Stomach (tissue), 9 donors: ENCODE measurements around the gene GPI. TPM values are rescaled to one million over a fixed set of nuclear protein-coding genes. Genes with fewer than 3 reads are reported as not detected.
"Not testable (repeated sequence)": the region's sequence is repeated elsewhere in the genome, so short reads cannot be mapped to it uniquely, and the experiment has no call there.

Source experiments
- DNase-seq, 2 donors: peaks; one replicate each; pipeline versions ENCODE4 v3.0.0 to v3.0.0-alpha.2; 2013 to 2019
- H3K27ac ChIP-seq, 5 donors: fragments of 200-600 bp in 4 of 5; sonication (generic) in 4 of 5; one replicate each; pipeline ENCODE4 v1.5.1; 2013 to 2019; ENCODE audit warnings: mild to moderate bottlenecking in 1 of 5, moderate library complexity in 1 of 5
- H3K27me3 ChIP-seq, 3 donors: fragments of 200-600 bp; sonication (generic); one replicate each; pipeline ENCODE4 v1.5.1; 2017 to 2019; ENCODE audit warnings: mixed run types in 1 of 3
- H3K36me3 ChIP-seq, 4 donors: fragments of 200-600 bp; sonication (generic); 1 replicate in 3 of 4; 2 replicates in 1 of 4; pipeline ENCODE4 v1.5.1; 2016 to 2019
- H3K4me1 ChIP-seq, 4 donors: fragments of 200-600 bp; sonication (generic); one replicate each; pipeline ENCODE4 v1.5.1; 2016 to 2019
- H3K4me3 ChIP-seq, 4 donors: fragments of 200-600 bp; sonication (generic) in 3 of 4; one replicate each; pipeline ENCODE4 v1.5.1; 2016 to 2019; ENCODE audit warnings: mild to moderate bottlenecking in 1 of 4
- H3K9me3 ChIP-seq, 4 donors: fragments of 200-600 bp; sonication (generic); one replicate each; pipeline ENCODE4 v1.5.1; 2016 to 2019
- EP300 ChIP-seq: sonication (generic); formaldehyde crosslinking; IDR thresholded peaks from one replicate; pipeline ENCODE4 v1.6.1; 2017; ENCODE audit warnings: antibody characterized with exemption
- POLR2A ChIP-seq, 4 donors: fragments of 450-650 bp; IDR thresholded peaks; one replicate each; pipeline ENCODE4 v1.6.1; 2016; ENCODE audit warnings: antibody characterized with exemption in 4 of 4, control low read depth in 2 of 4, mild to moderate bottlenecking in 1 of 4, moderate library complexity in 1 of 4
- POLR2AphosphoS5 ChIP-seq, 3 donors: sonication (generic); formaldehyde crosslinking; IDR thresholded peaks; one replicate each; pipeline ENCODE4 v1.6.1; 2016; ENCODE audit warnings: antibody characterized with exemption in 3 of 3
- WGBS, 5 donors: extraction: QIAGEN DNeasy Blood & Tissue Kit in 3 of 5; methylation state at CpG; one replicate each; pipeline versions ENCODE4 v1.1.5 to v1.1.7; 2013 to 2018; 5-methylcytosine and 5-hydroxymethylcytosine counted together
- intact Hi-C: fragments of 100-400 bp; cut with DNase I; formaldehyde crosslinking; loops from one replicate; pipeline ENCODE4 v1.15.1; 2023; ENCODE audit warnings: low total_unique reads
- polyA plus RNA-seq, 3 donors: library from polyadenylated mRNA; stranded (reverse); fragments of 200-250 nt; gene quantifications; one replicate each; pipeline ENCODE4 v1.2.3, GENCODE V29; 2013
- total RNA-seq, 5 donors: library from RNA; depleted of rRNA; stranded (reverse); fragments of >200 nt; gene quantifications; one replicate each; pipeline versions ENCODE4 v1.1.0 to v1.2.3, GENCODE V29; 2014 to 2016
- TF ChIP-seq, protein P1 (sequence below), 7 experiments: fragments of 450-650 bp in 4 of 7; fragments of 200-600 bp in 3 of 7; sonication (generic) in 3 of 7; IDR thresholded peaks; one replicate each; pipeline ENCODE4 v1.5.1; 2016 to 2019; ENCODE audit warnings: antibody characterized with exemption in 7 of 7, control low read depth in 2 of 7, mild to moderate bottlenecking in 1 of 7
- donor health status: healthy with polysubstance abuse.
- donor health status: Bipolar disorder and iron deficiency.
- donor health status: healthy.

Gene GPI
- total and polyA plus RNA-seq, 8 donors: 66.1 to 306 (median 98.3) TPM

DNA sequence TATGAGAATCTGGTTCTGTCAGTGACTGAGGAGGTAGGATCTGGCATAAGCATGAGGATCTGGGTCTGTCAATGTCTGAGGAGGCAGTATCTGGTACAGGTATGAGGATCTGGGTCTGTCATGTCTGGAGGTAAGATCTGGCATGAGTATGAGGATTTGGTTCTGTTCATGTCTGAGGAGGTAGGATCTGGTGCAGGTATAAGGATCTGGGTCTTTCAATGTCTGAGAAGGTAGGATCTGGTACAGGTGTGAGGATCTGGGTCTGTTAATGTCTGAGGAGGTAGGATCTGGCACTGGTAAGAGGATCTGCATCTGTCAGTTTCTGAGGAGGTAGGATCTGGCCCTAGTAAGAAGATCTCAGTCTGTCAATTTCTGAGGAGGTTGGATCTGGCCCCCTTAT is 26.8 kb downstream of the GPI start:
- Histone ChIP-seq H3K36me3 (peaks cover 81 to 100% (median 100%) of the 10 kb centered on the region in 4 donors), H3K27me3 (no peaks in the 10 kb centered on the region), H3K9me3 (no peaks in the 10 kb centered on the region), H3K4me3 (no peak overlapping the region), H3K4me1 (no peaks in the 10 kb centered on the region), H3K27ac (no peak overlapping the region)
- TF ChIP-seq POLR2AphosphoS5 (IDR thresholded peaks at IDR 0.05): no peak
- TF ChIP-seq EP300: no peak
- TF ChIP-seq POLR2A (IDR thresholded peaks at IDR 0.05): no peak
- TF ChIP-seq, protein P1, sequence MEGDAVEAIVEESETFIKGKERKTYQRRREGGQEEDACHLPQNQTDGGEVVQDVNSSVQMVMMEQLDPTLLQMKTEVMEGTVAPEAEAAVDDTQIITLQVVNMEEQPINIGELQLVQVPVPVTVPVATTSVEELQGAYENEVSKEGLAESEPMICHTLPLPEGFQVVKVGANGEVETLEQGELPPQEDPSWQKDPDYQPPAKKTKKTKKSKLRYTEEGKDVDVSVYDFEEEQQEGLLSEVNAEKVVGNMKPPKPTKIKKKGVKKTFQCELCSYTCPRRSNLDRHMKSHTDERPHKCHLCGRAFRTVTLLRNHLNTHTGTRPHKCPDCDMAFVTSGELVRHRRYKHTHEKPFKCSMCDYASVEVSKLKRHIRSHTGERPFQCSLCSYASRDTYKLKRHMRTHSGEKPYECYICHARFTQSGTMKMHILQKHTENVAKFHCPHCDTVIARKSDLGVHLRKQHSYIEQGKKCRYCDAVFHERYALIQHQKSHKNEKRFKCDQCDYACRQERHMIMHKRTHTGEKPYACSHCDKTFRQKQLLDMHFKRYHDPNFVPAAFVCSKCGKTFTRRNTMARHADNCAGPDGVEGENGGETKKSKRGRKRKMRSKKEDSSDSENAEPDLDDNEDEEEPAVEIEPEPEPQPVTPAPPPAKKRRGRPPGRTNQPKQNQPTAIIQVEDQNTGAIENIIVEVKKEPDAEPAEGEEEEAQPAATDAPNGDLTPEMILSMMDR (IDR thresholded peaks at IDR 0.05): no peak
- no peak for DNase-seq
- intact Hi-C loops: no loop called here

DNA sequence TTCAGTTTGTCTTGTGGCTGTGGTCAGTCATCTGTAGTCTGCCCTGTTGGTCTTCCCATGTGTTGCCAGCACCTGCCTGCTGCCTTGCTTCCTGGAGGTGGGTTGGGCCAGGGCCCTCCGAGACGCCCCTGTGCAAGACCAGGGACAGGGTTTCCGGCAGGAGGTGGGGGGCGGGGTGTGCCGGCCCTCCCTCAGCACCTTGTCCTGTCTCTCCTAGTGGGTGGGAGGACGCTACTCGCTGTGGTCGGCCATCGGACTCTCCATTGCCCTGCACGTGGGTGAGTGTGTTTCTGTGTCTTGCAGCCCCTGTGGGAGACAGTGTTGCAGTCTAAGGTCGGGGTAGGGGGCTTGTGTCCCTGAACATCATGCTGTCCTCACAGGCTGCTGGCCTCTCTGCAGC is 28.0 kb downstream of the GPI start:
- H3K4me3 ChIP-seq: no peak overlapping the region
- DNase-seq: no peak
- peaks cover 73 to 100% (median 100%) of the 10 kb centered on the region in 4 donors for H3K36me3 ChIP-seq
- no peaks in the 10 kb centered on the region for H3K27me3 ChIP-seq
- 67 to 86% (median 73%) methylated on average over 9 to 11 of the region's 11 CpGs for WGBS, 5 donors
- H3K4me1 ChIP-seq: no peaks in the 10 kb centered on the region
- H3K27ac ChIP-seq: no peak overlapping the region
- no peaks in the 10 kb centered on the region for H3K9me3 ChIP-seq
- no peak for TF ChIP-seq POLR2A (IDR thresholded peaks at IDR 0.05)
- TF ChIP-seq, protein P1 (IDR thresholded peaks at IDR 0.05): no peak
- TF ChIP-seq EP300: no peak
- TF ChIP-seq POLR2AphosphoS5 (IDR thresholded peaks at IDR 0.05): no peak
- intact Hi-C loops: no loop called here

DNA sequence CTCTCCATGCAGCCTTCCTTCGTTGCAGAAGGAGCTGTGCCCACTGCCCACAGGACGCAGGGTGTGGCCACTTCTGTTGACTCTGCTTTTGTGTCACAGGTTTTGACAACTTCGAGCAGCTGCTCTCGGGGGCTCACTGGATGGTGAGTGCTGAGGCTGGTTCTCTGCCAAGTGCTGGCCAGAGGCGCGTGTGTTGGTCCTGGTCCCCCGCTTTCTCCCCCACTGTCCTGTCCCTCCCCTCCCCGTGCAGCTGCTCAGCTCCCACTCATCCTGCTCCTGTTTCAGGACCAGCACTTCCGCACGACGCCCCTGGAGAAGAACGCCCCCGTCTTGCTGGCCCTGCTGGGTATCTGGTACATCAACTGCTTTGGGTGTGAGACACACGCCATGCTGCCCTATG is 28.6 kb downstream of the GPI start:
- intact Hi-C loops: no loop called here
- Histone ChIP-seq H3K9me3 (no peaks in the 10 kb centered on the region), H3K36me3 (peaks cover 68 to 100% (median 100%) of the 10 kb centered on the region in 4 donors), H3K27ac (no peak overlapping the region), H3K4me3 (no peak overlapping the region), H3K4me1 (no peaks in the 10 kb centered on the region), H3K27me3 (no peaks in the 10 kb centered on the region)
- peak in 1 of 2 donors; percentile 15 for DNase-seq
- no peak for TF ChIP-seq POLR2AphosphoS5 (IDR thresholded peaks at IDR 0.05)
- TF ChIP-seq POLR2A (IDR thresholded peaks at IDR 0.05): no peak
- TF ChIP-seq, protein P1 (IDR thresholded peaks at IDR 0.05): no peak
- no peak for TF ChIP-seq EP300
- 66 to 78% (median 73%) methylated on average over 12 to 14 of the region's 14 CpGs for WGBS, 5 donors

DNA sequence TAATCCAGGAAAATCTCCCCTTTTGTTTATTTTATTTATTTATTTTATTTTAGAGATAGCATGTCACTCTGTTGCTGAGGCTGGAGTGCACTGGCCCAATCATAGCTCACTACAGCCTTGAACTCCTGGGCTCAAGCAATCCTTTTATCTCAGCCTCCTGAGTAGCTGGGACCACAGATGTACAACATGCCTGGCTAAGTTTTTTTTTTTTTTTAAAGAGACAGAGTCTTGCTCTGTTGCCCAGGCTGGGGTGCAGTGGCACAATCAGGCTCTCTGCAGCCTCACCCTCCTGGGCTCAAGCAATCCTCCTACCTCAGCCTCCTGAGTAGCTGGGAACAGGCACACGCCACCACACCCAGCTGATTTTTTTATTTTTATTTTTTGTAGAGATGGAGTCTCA is 32.9 kb downstream of the GPI start:
- WGBS, 5 donors: 89 to 96% (median 93%) methylated on average over 1 of the region's 1 CpG
- Histone ChIP-seq H3K9me3 (no peaks in the 10 kb centered on the region), H3K27ac (no peak overlapping the region), H3K27me3 (no peaks in the 10 kb centered on the region), H3K4me3 (no peak overlapping the region), H3K4me1 (peaks cover 0 to 12% (median 3%) of the 10 kb centered on the region in 4 donors), H3K36me3 (peaks cover 60 to 88% (median 86%) of the 10 kb centered on the region in 4 donors)
- TF ChIP-seq POLR2AphosphoS5 (IDR thresholded peaks at IDR 0.05) (no peak), POLR2A (IDR thresholded peaks at IDR 0.05) (no peak)
- DNase-seq: no peak
- intact Hi-C loops: no loop called here

DNA sequence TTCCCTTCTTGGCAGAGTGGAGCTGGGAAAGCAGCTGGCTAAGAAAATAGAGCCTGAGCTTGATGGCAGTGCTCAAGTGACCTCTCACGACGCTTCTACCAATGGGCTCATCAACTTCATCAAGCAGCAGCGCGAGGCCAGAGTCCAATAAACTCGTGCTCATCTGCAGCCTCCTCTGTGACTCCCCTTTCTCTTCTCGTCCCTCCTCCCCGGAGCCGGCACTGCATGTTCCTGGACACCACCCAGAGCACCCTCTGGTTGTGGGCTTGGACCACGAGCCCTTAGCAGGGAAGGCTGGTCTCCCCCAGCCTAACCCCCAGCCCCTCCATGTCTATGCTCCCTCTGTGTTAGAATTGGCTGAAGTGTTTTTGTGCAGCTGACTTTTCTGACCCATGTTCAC is 34.9 kb downstream of the GPI start:
- Histone ChIP-seq H3K27me3 (no peaks in the 10 kb centered on the region), H3K4me3 (no peak overlapping the region), H3K4me1 (peaks cover 0 to 29% (median 11%) of the 10 kb centered on the region in 4 donors), H3K27ac (no peak overlapping the region), H3K9me3 (no peaks in the 10 kb centered on the region), H3K36me3 (peaks cover 43 to 67% (median 65%) of the 10 kb centered on the region in 4 donors)
- no peak for TF ChIP-seq POLR2A (IDR thresholded peaks at IDR 0.05)
- TF ChIP-seq EP300: no peak
- no peak for TF ChIP-seq POLR2AphosphoS5 (IDR thresholded peaks at IDR 0.05)
- TF ChIP-seq, protein P1 (IDR thresholded peaks at IDR 0.05): no peak
- no peak for DNase-seq
- WGBS, 5 donors: 84 to 92% (median 88%) methylated on average over 9 of the region's 9 CpGs
- intact Hi-C loops: no loop called here

DNA sequence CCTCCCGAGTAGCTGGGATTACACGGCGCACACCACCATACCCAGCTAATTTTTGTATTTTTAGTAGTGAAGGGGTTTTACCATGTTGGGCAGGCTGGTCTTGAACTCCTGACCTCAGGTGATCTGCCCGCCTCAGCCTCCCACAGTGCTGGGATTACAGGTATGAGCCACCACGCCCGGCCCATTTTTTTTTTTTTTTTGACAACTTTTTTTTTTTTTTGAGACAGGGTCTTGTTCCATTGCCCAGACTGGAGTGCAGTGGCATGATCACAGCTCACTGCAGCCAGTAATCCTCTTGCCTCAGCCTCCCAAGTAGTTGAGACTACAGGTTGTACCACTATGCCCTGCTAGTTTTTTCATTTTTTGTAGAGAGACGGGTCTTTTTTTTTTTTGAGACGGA is 35.8 kb downstream of the GPI start:
- H3K27me3 ChIP-seq, H3K27ac ChIP-seq, H3K4me3 ChIP-seq, intact Hi-C loops, H3K9me3 ChIP-seq, DNase-seq: not testable (repeated sequence)
- WGBS, 5 donors: 92 to 95% (median 94%) methylated on average over 7 to 8 of the region's 8 CpGs
- Histone ChIP-seq H3K4me1 (peaks cover 5 to 38% (median 18%) of the 10 kb centered on the region in 4 donors), H3K36me3 (peaks cover 35 to 58% (median 56%) of the 10 kb centered on the region in 4 donors)
